Activated CD4-positive, alpha-beta T cell treated with anti-CD3 and anti-CD28 coated beads for 4 hours (primary cell): ENCODE measurements around the gene TPO.
"Not testable (repeated sequence)": the region's sequence is repeated elsewhere in the genome, so short reads cannot be mapped to it uniquely, and the experiment has no call there.

Experiments used
- DNase-seq, 2 donors: peaks; one replicate each; pipeline ENCODE4 v3.0.0-alpha.2; 2020

The TPO gene

GRCh38 chr2:1406434-1406833 is 6.8 kb upstream of the TPO start:
- DNase-seq: no peak

- no peak for DNase-seq
Observed at GRCh38 chr2:1407950-1408675, 5.2 kb upstream of the TPO start.

GRCh38 chr2:1414121-1414520 is 858 bp downstream of the TPO start:
- DNase-seq: no peak

- not testable (repeated sequence) for DNase-seq
Observed at GRCh38 chr2:1414901-1415300, 1.6 kb downstream of the TPO start.

- DNase-seq: no peak
Observed at GRCh38 chr2:1415501-1415900, 2.2 kb downstream of the TPO start.

- no peak for DNase-seq
Observed at GRCh38 chr2:1418566-1418965, 5.3 kb downstream of the TPO start.

- no peak for DNase-seq
Observed at GRCh38 chr2:1420746-1421480, 7.7 kb downstream of the TPO start.

- DNase-seq: no peak
Observed at GRCh38 chr2:1421731-1422130, 8.5 kb downstream of the TPO start.

GRCh38 chr2:1422131-1422530 is 8.9 kb downstream of the TPO start:
- DNase-seq: no peak

- DNase-seq: no peak
Observed at GRCh38 chr2:1422716-1423285, 9.5 kb downstream of the TPO start.

- no peak for DNase-seq
Observed at GRCh38 chr2:1427086-1427485, 13.8 kb downstream of the TPO start.

- DNase-seq: no peak
Observed at GRCh38 chr2:1429895-1430294, 16.6 kb downstream of the TPO start.

GRCh38 chr2:1430491-1430890 is 17.2 kb downstream of the TPO start:
- DNase-seq: no peak

GRCh38 chr2:1431886-1432400 is 18.7 kb downstream of the TPO start:
- DNase-seq: no peak

GRCh38 chr2:1432726-1433125 is 19.5 kb downstream of the TPO start:
- DNase-seq: no peak

- no peak for DNase-seq
Observed at GRCh38 chr2:1436369-1436768, 23.1 kb downstream of the TPO start.

GRCh38 chr2:1437101-1437500 is 23.8 kb downstream of the TPO start:
- DNase-seq: no peak

- no peak for DNase-seq
Observed at GRCh38 chr2:1437537-1437936, 24.3 kb downstream of the TPO start.

- DNase-seq: no peak
Observed at GRCh38 chr2:1438972-1439371, 25.7 kb downstream of the TPO start.

GRCh38 chr2:1440581-1440980 is 27.3 kb downstream of the TPO start:
- DNase-seq: no peak

- DNase-seq: no peak
Observed at GRCh38 chr2:1446301-1446700, 33.0 kb downstream of the TPO start.

GRCh38 chr2:1448009-1448408 is 34.7 kb downstream of the TPO start:
- no peak for DNase-seq

GRCh38 chr2:1450915-1451314 is 37.7 kb downstream of the TPO start:
- DNase-seq: no peak

GRCh38 chr2:1451422-1451821 is 38.2 kb downstream of the TPO start:
- no peak for DNase-seq
